HepG2 (cell line): ENCODE measurements around the gene GUCY1B1.

Experiments used
- CTCF ChIP-seq: sonication (generic); formaldehyde crosslinking; IDR thresholded peaks from 2 replicates; pipeline ENCODE4 v1.5.0; 2020; ENCODE audit warnings: mild to moderate bottlenecking, missing genetic modification reagents, moderate library complexity
- MYNN ChIP-seq: sonication (generic); formaldehyde crosslinking; IDR thresholded peaks from 2 replicates; pipeline ENCODE4 v1.4.0; 2020; ENCODE audit warnings: mild to moderate bottlenecking, low read depth, missing genetic modification reagents
- NPAS2 ChIP-seq: sonication (generic); formaldehyde crosslinking; IDR thresholded peaks from 2 replicates; pipeline ENCODE4 v1.8.0; 2022; ENCODE audit warnings: mild to moderate bottlenecking, missing genetic modification reagents, borderline replicate concordance
- RNF219 ChIP-seq: sonication (generic); formaldehyde crosslinking; IDR thresholded peaks from 2 replicates; pipeline ENCODE4 v1.5.0; 2020; ENCODE audit warnings: mild to moderate bottlenecking, missing genetic modification reagents
- ZNF329 ChIP-seq: sonication (generic); formaldehyde crosslinking; IDR thresholded peaks from 2 replicates; pipeline ENCODE4 v1.9.0; 2021; ENCODE audit warnings: low read depth, mild to moderate bottlenecking, missing genetic modification reagents
- ZNF709 ChIP-seq: sonication (generic); formaldehyde crosslinking; IDR thresholded peaks from 2 replicates; pipeline ENCODE4 v1.5.0; 2020; ENCODE audit warnings: mild to moderate bottlenecking, missing genetic modification reagents

- TF ChIP-seq MYNN (CRISPR knock-in tag) (no peak), ZNF709 (CRISPR knock-in tag) (no peak), NPAS2 (CRISPR knock-in tag) (no peak), RNF219 (no peak), ZNF329 (CRISPR knock-in tag) (no peak), CTCF (CRISPR knock-in tag) (no peak)
Observed at GRCh38 chr4:155765149-155765548, 6.3 kb downstream of the GUCY1B1 start.
